ENCODE results near the gene ULK2.
A peak's percentile ranks its signal among the peaks of the same experiment; 100 is the strongest.

Gene ULK2

DNA sequence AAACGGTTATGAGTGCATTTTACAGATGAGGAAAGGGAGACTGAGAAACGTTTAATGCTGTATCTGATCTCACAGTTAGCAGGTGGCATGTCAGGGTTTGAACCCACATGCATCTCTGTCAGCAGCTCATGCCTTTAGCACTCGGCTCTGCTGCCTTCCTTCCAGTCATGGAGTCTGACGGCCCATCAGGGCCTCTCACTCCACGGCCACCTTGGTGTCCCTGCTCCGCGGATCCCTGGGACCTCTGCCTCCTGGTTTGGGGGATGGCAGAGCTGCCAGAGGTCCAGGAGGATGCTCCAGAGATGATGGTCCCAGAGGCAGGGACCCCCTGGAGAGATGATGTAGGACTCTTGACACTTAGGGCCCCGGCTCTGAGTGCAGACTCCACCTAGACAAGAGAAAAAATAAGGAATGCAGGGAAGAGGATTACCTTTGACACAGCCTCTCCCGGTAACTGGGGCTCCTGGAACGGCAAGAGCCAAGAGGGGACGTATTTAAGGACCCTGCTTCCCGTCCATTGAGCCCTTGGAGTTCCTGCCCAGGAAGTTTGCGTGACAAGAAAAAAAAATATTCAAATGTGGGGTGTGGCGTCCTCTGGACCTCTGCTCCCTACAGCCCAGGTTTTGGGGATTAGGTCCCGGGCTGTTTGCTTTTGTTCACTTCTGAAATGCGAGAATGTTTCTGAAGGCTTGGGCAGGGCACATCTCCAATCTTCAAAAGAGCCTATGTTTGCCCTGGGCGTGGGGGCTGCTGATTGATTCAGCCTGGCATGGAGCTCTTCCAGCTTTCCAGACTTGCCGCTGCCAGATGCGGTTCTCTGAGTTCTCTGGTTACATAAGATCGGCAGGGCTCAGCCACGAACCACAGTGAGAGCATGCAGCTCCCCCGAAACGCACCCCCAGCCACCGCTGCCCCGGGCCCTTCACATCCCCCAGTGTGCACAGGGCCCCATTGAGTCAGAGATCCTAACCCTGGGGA is 119.6 kb downstream of the ULK2 start, which contains the start of gene ALDH3A1:
Gene ALDH3A1, minus strand, starts transcription at position 470 of the 978 bp plus-strand sequence. CDS start 3,169 bp downstream, outside the sequence.
- TF ChIP-seq TEAD4 (IDR thresholded peaks at IDR 0.05) (no peak), CEBPB (IDR thresholded peaks at IDR 0.05) (no peak), EGR1 (IDR thresholded peaks at IDR 0.05) (no peak), EP300 (IDR thresholded peaks at IDR 0.05; ENCODE audit: borderline replicate concordance) (peak; percentile 65), TAF1 (IDR thresholded peaks at IDR 0.05; ENCODE audit: low read depth) (no peak), FOXM1 (IDR thresholded peaks at IDR 0.05; ENCODE audit: borderline replicate concordance, low read depth) (0 out of 2 replicates have a peak, but pooled peaks have one; percentile 45), YY1 (IDR thresholded peaks at IDR 0.05; ENCODE audit: low read depth) (no peak), TCF12 (IDR thresholded peaks at IDR 0.05; ENCODE audit: low read depth) (peak; percentile 38; the same call in 1 of the 2 replicates), RAD21 (IDR thresholded peaks at IDR 0.05; ENCODE audit: low read depth) (no peak), ZBTB7A (IDR thresholded peaks at IDR 0.05; ENCODE audit: low read depth) (no peak), CREB1 (IDR thresholded peaks at IDR 0.05; ENCODE audit: low read depth) (no peak), NFIC (IDR thresholded peaks at IDR 0.05) (peak; percentile 70; the same call in 1 of the 2 replicates)
- TF ChIP-seq, protein P1, sequence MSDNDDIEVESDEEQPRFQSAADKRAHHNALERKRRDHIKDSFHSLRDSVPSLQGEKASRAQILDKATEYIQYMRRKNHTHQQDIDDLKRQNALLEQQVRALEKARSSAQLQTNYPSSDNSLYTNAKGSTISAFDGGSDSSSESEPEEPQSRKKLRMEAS (IDR thresholded peaks at IDR 0.05), result no peak
- TF ChIP-seq, protein P2, sequence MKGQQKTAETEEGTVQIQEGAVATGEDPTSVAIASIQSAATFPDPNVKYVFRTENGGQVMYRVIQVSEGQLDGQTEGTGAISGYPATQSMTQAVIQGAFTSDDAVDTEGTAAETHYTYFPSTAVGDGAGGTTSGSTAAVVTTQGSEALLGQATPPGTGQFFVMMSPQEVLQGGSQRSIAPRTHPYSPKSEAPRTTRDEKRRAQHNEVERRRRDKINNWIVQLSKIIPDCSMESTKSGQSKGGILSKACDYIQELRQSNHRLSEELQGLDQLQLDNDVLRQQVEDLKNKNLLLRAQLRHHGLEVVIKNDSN (IDR thresholded peaks at IDR 0.05), result no peak

DNA sequence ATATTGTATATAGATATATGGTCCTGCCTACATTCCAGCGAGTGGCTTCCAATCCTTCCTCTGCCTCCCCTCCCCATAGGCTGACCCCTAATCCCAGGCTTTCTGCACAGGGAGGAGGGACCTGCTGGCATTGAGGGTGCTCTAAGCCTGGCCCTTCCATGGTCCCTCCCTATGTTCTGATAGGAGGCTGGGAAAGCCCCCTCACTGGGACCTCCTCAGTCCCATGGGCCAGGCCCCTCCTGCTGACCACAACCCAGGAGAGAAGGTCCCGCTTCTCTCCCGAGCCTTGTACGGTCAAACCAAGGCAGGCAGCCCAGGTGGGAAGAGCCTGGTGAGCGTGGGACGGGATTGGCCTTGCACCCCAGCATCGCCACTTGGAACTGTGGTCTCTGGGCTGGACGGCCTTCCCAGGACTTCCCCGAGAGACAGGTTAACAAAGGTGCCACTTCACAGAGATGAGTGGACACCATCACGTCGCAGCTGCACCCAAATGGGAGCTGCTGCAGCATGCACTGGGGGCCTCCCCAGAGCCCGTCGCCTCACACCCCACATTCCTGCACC is 120.5 kb downstream of the ULK2 start:
- TF ChIP-seq, protein P2 (IDR thresholded peaks at IDR 0.05), result no peak
- TF ChIP-seq, protein P3, sequence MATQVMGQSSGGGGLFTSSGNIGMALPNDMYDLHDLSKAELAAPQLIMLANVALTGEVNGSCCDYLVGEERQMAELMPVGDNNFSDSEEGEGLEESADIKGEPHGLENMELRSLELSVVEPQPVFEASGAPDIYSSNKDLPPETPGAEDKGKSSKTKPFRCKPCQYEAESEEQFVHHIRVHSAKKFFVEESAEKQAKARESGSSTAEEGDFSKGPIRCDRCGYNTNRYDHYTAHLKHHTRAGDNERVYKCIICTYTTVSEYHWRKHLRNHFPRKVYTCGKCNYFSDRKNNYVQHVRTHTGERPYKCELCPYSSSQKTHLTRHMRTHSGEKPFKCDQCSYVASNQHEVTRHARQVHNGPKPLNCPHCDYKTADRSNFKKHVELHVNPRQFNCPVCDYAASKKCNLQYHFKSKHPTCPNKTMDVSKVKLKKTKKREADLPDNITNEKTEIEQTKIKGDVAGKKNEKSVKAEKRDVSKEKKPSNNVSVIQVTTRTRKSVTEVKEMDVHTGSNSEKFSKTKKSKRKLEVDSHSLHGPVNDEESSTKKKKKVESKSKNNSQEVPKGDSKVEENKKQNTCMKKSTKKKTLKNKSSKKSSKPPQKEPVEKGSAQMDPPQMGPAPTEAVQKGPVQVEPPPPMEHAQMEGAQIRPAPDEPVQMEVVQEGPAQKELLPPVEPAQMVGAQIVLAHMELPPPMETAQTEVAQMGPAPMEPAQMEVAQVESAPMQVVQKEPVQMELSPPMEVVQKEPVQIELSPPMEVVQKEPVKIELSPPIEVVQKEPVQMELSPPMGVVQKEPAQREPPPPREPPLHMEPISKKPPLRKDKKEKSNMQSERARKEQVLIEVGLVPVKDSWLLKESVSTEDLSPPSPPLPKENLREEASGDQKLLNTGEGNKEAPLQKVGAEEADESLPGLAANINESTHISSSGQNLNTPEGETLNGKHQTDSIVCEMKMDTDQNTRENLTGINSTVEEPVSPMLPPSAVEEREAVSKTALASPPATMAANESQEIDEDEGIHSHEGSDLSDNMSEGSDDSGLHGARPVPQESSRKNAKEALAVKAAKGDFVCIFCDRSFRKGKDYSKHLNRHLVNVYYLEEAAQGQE (IDR thresholded peaks at IDR 0.05; ENCODE audit: low read depth), result no peak
- no peak for TF ChIP-seq EGR1 (IDR thresholded peaks at IDR 0.05)
- no peak for TF ChIP-seq TCF12 (IDR thresholded peaks at IDR 0.05; ENCODE audit: low read depth)
- no peak for TF ChIP-seq FOXM1 (IDR thresholded peaks at IDR 0.05; ENCODE audit: borderline replicate concordance, low read depth)
- TF ChIP-seq EP300 (IDR thresholded peaks at IDR 0.05; ENCODE audit: borderline replicate concordance), result no peak
- no peak for TF ChIP-seq TEAD4 (IDR thresholded peaks at IDR 0.05)

DNA sequence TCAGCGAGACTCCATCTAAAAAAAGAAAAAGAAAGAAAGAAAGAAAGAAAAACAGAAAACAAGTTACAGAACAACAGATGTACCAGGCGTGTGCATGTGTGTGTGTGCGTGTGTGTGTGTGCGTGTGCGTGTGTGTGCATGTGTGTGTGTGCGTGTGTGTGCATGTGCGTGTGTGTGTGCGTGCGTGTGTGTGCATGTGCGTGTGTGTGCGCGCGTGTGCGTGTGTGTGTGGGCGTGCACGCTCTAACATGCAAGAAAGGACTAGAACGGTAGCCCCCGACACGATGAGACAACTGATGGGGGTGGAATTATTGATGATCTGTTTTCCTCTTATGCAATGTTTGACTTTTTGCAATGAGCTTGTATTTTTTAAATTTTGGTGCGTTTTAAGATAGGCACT is 121.2 kb downstream of the ULK2 start:
- TF ChIP-seq EGR1 (IDR thresholded peaks at IDR 0.05), result no peak
- TF ChIP-seq, protein P3 (IDR thresholded peaks at IDR 0.05; ENCODE audit: low read depth), result no peak
- no peak for TF ChIP-seq EP300 (IDR thresholded peaks at IDR 0.05; ENCODE audit: borderline replicate concordance)
- TF ChIP-seq TAF1 (IDR thresholded peaks at IDR 0.05; ENCODE audit: low read depth), result no peak
- no peak for TF ChIP-seq CREB1 (IDR thresholded peaks at IDR 0.05; ENCODE audit: low read depth)
- TF ChIP-seq, protein P1 (IDR thresholded peaks at IDR 0.05), result no peak
- no peak for TF ChIP-seq CEBPB (IDR thresholded peaks at IDR 0.05)
- TF ChIP-seq YY1 (IDR thresholded peaks at IDR 0.05; ENCODE audit: low read depth), result no peak
- TF ChIP-seq TEAD4 (IDR thresholded peaks at IDR 0.05), result no peak

DNA sequence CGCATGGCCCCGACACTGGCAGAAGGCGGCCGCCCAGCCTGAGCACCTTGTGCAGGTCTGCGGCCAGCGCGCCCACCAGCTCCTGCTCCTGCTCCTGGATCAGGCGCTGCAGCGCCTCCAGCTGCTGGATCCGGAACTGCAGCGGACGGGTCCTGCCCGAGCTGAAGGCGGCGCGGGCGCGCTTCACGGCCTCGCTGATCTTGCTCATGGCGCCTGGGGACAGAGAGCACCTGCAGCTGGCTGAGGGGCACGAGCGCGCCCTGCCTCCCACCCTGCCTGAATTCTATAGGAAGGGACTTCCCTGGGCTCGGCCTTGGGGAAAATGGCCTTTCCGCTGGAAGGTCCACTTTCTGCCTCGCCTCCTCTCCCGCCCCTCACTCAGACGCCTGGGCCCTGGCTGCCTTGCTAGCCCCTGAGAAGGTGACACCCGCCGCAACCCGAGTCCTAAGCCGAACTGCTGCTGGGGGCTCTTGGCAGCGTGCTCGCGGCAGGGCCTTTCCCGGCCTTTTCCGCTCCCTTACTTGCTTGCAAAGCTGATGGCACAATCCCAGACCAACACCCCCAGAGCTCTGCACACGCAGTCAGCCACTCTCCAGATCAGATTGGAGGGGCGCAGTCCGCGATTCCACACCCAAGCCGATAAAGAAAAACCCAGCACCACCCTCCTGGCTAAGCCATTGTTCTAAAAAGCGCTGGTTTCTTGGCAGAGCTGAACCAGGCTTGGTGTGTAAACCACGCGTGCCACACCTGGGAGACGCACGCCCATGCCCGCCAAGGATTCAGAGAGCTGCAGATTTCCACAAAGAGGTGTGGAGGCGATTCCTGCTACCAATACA is 122.6 kb downstream of the ULK2 start:
- TF ChIP-seq FOXM1 (IDR thresholded peaks at IDR 0.05; ENCODE audit: borderline replicate concordance, low read depth) (no peak), EP300 (IDR thresholded peaks at IDR 0.05; ENCODE audit: borderline replicate concordance) (no peak), CREB1 (IDR thresholded peaks at IDR 0.05; ENCODE audit: low read depth) (no peak), ZBTB7A (IDR thresholded peaks at IDR 0.05; ENCODE audit: low read depth) (no peak)

DNA sequence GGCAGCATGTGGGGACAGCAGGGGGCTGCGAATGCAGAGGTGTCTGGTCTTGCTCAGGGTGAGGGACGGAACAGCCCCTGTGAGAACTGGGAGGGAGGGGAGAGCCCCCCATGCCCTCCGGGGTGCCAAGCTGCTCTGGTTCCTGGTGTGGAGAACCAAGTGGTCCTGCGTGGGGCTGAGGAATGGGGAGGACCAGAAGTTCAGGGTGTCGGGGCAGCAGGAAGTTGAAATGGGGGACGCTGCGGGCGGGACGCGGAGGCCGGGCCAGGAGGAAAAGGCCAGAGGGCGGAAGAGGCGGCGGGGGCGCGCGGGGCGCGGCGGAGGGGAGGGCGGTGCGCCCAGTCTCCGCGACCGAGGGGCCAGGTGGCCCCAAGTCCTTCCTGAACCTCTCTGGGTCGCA is 123.2 kb downstream of the ULK2 start:
- TF ChIP-seq TEAD4 (IDR thresholded peaks at IDR 0.05) (no peak), YY1 (IDR thresholded peaks at IDR 0.05; ENCODE audit: low read depth) (no peak), EGR1 (IDR thresholded peaks at IDR 0.05) (no peak), TAF1 (IDR thresholded peaks at IDR 0.05; ENCODE audit: low read depth) (no peak), RAD21 (IDR thresholded peaks at IDR 0.05; ENCODE audit: low read depth) (no peak)
- TF ChIP-seq, protein P1 (IDR thresholded peaks at IDR 0.05), result no peak
- TF ChIP-seq, protein P2 (IDR thresholded peaks at IDR 0.05), result no peak

Data from Ishikawa (cell line).